A549 (cell line): Measurements from ENCODE around the gene TIAM2. TPM values are rescaled to one million over a fixed set of nuclear protein-coding genes. Genes with fewer than 3 reads are reported as not detected.

ENCODE experiments used
- ATAC-seq, 2 experiments: fragments of 200-7000 bp in 1 of 2; fragments of >200 bp in 1 of 2; cut with Nextera tagmentation in 1 of 2; cut with Tn5 transposase in 1 of 2; 3 replicates each; pipeline versions ENCODE4 v1.8.0 to v1.9.1; 2018 to 2020; ENCODE audit warnings: mild to moderate bottlenecking in 1 of 2, moderate library complexity in 1 of 2
- CTCF ChIA-PET: fragments of 300-600 bp; sonication (Branson Sonifier 250); formaldehyde crosslinking; extraction: SDS; loops from one replicate; lab custom pipeline; 2021; ENCODE audit warnings: antibody characterized with exemption, inconsistent platforms; lab: Yijun Ruan, JAX
- POLR2A ChIA-PET: fragments of 350-600 bp; formaldehyde crosslinking; extraction: SDS; loops from one replicate; lab custom pipeline; 2021; ENCODE audit warnings: antibody characterized with exemption, inconsistent platforms; lab: Yijun Ruan, JAX
- DNase-seq, 2 experiments: peaks; one replicate each; pipeline versions ENCODE4 v3.0.0 to v3.0.0-alpha.2; 2011 to 2016; ENCODE audit warnings: low read depth in 1 of 2, low spot score in 1 of 2
- FAIRE-seq: peaks from 2 replicates; lab custom pipeline; 2011; peaks lifted over from hg19 to GRCh38; lab: Jason Lieb, UNC
- H3K27ac ChIP-seq, 2 experiments: fragments of >200 bp; sonication (Bioruptor Twin); formaldehyde crosslinking; 3 replicates each; pipeline ENCODE4 v1.5.1; 2016 to 2017
- H3K4me1 ChIP-seq: fragments of >200 bp; sonication (Bioruptor Twin); formaldehyde crosslinking; 3 replicates; pipeline ENCODE4 v1.6.1; 2016
- H3K4me2 ChIP-seq: fragments of >200 bp; sonication (Bioruptor Twin); formaldehyde crosslinking; 3 replicates; pipeline ENCODE4 v1.6.1; 2016
- H3K4me3 ChIP-seq: fragments of >200 bp; sonication (Bioruptor Twin); formaldehyde crosslinking; 3 replicates; pipeline ENCODE4 v1.5.1; 2016
- H3K9me3 ChIP-seq: fragments of >200 bp; sonication (Bioruptor Twin); formaldehyde crosslinking; 3 replicates; pipeline ENCODE4 v1.6.1; 2016
- CBX8 ChIP-seq: fragments of 200-600 bp; sonication (generic); IDR thresholded peaks from 2 replicates; pipeline ENCODE4 v1.6.1; 2016
- CEBPB ChIP-seq, 2 experiments: fragments of >200 bp in 1 of 2; sonication (Bioruptor Twin) in 1 of 2; formaldehyde crosslinking in 1 of 2; IDR thresholded peaks; 2 replicates each; pipeline ENCODE4 v1.6.1; 2012 to 2016
- CHD4 ChIP-seq: fragments of 200-600 bp; sonication (generic); IDR thresholded peaks from 2 replicates; pipeline ENCODE4 v1.6.1; 2016; ENCODE audit warnings: antibody characterized with exemption, mild to moderate bottlenecking, borderline replicate concordance
- EP300 ChIP-seq, 2 experiments: fragments of >200 bp; sonication (Bioruptor Twin); formaldehyde crosslinking; IDR thresholded peaks; 2 replicates in 1 of 2; 3 replicates in 1 of 2; pipeline ENCODE4 v1.6.1; 2016 to 2017
- FOSL2 ChIP-seq, 2 experiments: fragments of 450-650 bp in 1 of 2; fragments of >200 bp in 1 of 2; sonication (Bioruptor Twin) in 1 of 2; formaldehyde crosslinking; IDR thresholded peaks; 2 replicates each; pipeline versions ENCODE4 v1.5.0 to v1.6.1; 2016 to 2020; ENCODE audit warnings: mild to moderate bottlenecking in 1 of 2, moderate library complexity in 1 of 2
- FOXS1 ChIP-seq: fragments of 250-450 bp; sonication (Bioruptor Pico); IDR thresholded peaks from 2 replicates; pipeline ENCODE4 v1.5.0; 2020; ENCODE audit warnings: mild to moderate bottlenecking, moderate library complexity
- GATA3 ChIP-seq: IDR thresholded peaks from 2 replicates; pipeline ENCODE4 v1.6.1; 2012; ENCODE audit warnings: borderline replicate concordance
- HDAC2 ChIP-seq: fragments of 200-600 bp; sonication (generic); IDR thresholded peaks from 2 replicates; pipeline ENCODE4 v1.6.1; 2016
- HOXA7 ChIP-seq: fragments of 250-450 bp; sonication (Bioruptor Pico); IDR thresholded peaks from 2 replicates; pipeline ENCODE4 v1.5.0; 2020; ENCODE audit warnings: mild to moderate bottlenecking, moderate library complexity
- HOXB5 ChIP-seq: fragments of 250-450 bp; sonication (Bioruptor Pico); IDR thresholded peaks from 2 replicates; pipeline ENCODE4 v1.5.0; 2020; ENCODE audit warnings: mild to moderate bottlenecking, moderate library complexity
- JUN ChIP-seq, 2 experiments: fragments of >200 bp; sonication (Bioruptor Twin); formaldehyde crosslinking; IDR thresholded peaks; 2 replicates in 1 of 2; 3 replicates in 1 of 2; pipeline ENCODE4 v1.6.1; 2016 to 2017
- KDM5A ChIP-seq: fragments of 200-600 bp; sonication (generic); IDR thresholded peaks from 2 replicates; pipeline ENCODE4 v1.6.1; 2016; ENCODE audit warnings: antibody characterized with exemption, mild to moderate bottlenecking
- MAFK ChIP-seq: fragments of 450-650 bp; IDR thresholded peaks from 2 replicates; pipeline ENCODE4 v1.6.1; 2014; ENCODE audit not compliant: partially characterized antibody
- NPAS2 ChIP-seq: fragments of 250-450 bp; sonication (Bioruptor Pico); IDR thresholded peaks from 2 replicates; pipeline ENCODE4 v1.8.0; 2022; ENCODE audit warnings: mild to moderate bottlenecking, moderate library complexity, borderline replicate concordance
- RAD21 ChIP-seq, 2 experiments: fragments of >200 bp in 1 of 2; sonication (Bioruptor Twin) in 1 of 2; formaldehyde crosslinking in 1 of 2; IDR thresholded peaks in 1 of 2; conservative IDR thresholded peaks in 1 of 2; 2 replicates in 1 of 2; 3 replicates in 1 of 2; pipeline ENCODE4 v1.6.1; 2012 to 2018; ENCODE audit warnings: inconsistent platforms in 1 of 2
- RFX5 ChIP-seq: fragments of 450-650 bp; IDR thresholded peaks from 2 replicates; pipeline ENCODE4 v1.7.1; 2014; ENCODE audit warnings: antibody characterized with exemption, mild to moderate bottlenecking, moderate library complexity
- SMC3 ChIP-seq: fragments of >200 bp; sonication (Bioruptor Twin); formaldehyde crosslinking; IDR thresholded peaks from 3 replicates; pipeline ENCODE4 v1.6.1; 2018; ENCODE audit warnings: inconsistent platforms
- SREBF2 ChIP-seq: fragments of 450-650 bp; IDR thresholded peaks from 2 replicates; pipeline ENCODE4 v1.6.1; 2014; ENCODE audit warnings: mild to moderate bottlenecking, moderate library complexity
- TP53 ChIP-seq: fragments of 250-450 bp; sonication (Bioruptor Pico); IDR thresholded peaks from 2 replicates; pipeline ENCODE4 v1.5.0; 2021; ENCODE audit warnings: mild to moderate bottlenecking, moderate library complexity
- ZC3H11A ChIP-seq: fragments of 450-650 bp; IDR thresholded peaks from 2 replicates; pipeline ENCODE4 v1.6.1; 2014; ENCODE audit warnings: antibody characterized with exemption, mild to moderate bottlenecking
- ZFP36 ChIP-seq: fragments of 450-650 bp; IDR thresholded peaks from 2 replicates; pipeline ENCODE4 v1.6.1; 2014; ENCODE audit warnings: borderline replicate concordance; ENCODE audit not compliant: partially characterized antibody
- ZNF302 ChIP-seq: fragments of 250-450 bp; sonication (Bioruptor Pico); IDR thresholded peaks from 2 replicates; pipeline ENCODE4 v1.9.0; 2021; ENCODE audit warnings: inconsistent platforms, mild to moderate bottlenecking, moderate library complexity
- WGBS: methylation state at CpG from one replicate; pipeline ENCODE4 v1.1.6; 2017; ENCODE audit errors: missing lambda C conversion rate; 5-methylcytosine and 5-hydroxymethylcytosine counted together
- polyA plus RNA-seq, 4 experiments: library from polyadenylated mRNA; depleted of rRNA in 3 of 4; stranded (reverse); fragments of >200 nt; fragmentation: RNase III in 1 of 4; extraction: RNeasy Plus Mini Kit Qiagen cat#74134 plus additional on column Dnase treatment in 1 of 4; gene quantifications; 2 replicates in 3 of 4; 3 replicates in 1 of 4; pipeline ENCODE4 v1.2.3, GENCODE V29; 2011 to 2017
- TF ChIP-seq, protein P1 (sequence below): fragments of >200 bp; sonication (Bioruptor Twin); formaldehyde crosslinking; IDR thresholded peaks from 2 replicates; pipeline ENCODE4 v1.6.1; 2016
- TF ChIP-seq, protein P2 (sequence below): IDR thresholded peaks from 2 replicates; pipeline ENCODE4 v1.6.1; 2012
- TF ChIP-seq, protein P3 (sequence below): IDR thresholded peaks from 2 replicates; pipeline ENCODE4 v1.6.1; 2012
- TF ChIP-seq, protein P4 (sequence below): fragments of 450-650 bp; IDR thresholded peaks from 2 replicates; pipeline ENCODE4 v1.6.1; 2014; ENCODE audit warnings: antibody characterized with exemption
- TF ChIP-seq, protein P5 (sequence below): fragments of >200 bp; sonication (Bioruptor Twin); formaldehyde crosslinking; IDR thresholded peaks from 3 replicates; pipeline ENCODE4 v1.5.1; 2016
- TF ChIP-seq, protein P6 (sequence below): IDR thresholded peaks from 2 replicates; pipeline ENCODE4 v1.6.1; 2012; ENCODE audit warnings: low read depth, borderline replicate concordance

Gene TIAM2
- polyA plus RNA-seq, 2 of the 4 experiments (the other 2 are of a cell fraction) = 2.5 to 3.1 TPM

DNA sequence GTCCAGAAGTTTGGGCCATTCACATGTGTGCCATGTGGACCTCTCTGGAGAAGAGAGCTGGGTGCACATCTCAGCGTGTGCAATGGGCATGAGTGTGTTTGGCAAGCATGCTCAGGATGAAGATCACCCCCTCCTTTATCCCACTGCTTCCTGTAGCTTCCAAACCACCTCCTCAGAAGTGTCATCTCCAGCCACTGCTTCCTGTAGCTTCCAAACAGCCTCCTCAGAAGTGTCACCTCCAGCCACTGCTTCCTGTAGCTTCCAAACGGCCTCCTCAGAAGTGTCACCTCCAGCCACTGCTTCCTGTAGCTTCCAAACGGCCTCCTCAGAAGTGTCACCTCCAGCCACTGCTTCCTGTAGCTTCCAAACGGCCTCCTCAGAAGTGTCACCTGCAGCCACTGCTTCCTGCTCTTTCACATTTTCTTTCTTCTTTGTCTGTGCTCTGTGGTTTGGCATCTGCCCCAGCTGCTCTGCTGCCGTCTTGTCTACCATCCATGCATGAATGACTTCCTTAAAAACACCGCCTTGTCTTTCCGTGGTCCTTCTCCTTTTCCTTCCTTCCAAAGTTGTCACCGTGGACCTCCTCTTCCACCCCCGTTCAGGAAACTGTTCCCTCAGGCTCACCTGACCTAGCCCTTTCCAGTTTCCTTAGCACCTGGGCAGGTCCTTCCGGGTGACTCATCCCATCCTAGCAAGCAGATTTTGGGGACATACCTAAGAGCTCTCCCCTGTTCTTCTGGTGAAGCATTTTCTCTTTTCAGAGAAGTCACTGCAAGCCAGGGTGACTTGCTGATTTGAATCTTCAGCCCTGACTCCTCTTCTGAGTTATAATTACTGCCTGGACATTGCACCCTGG is 43.5 kb upstream of the TIAM2 start:
- DNase-seq (no peak), FAIRE-seq (no peak), ATAC-seq (no peak)
- Histone ChIP-seq H3K4me1 (no peaks in the 10 kb centered on the region), H3K27ac (no peak overlapping the region), H3K4me3 (no peak overlapping the region), H3K4me2 (no peak overlapping the region), H3K9me3 (no peaks in the 10 kb centered on the region)
- CTCF ChIA-PET = interaction anchor here (2.2 kb wide), 1 partner anchor 23 kb away, joined by 8 read pairs; no protein-coding TSS in a partner anchor
- POLR2A ChIA-PET = no interaction called here
- TF ChIP-seq HDAC2 = no peak
- no peak for TF ChIP-seq ZNF302 (CRISPR knock-in tag)
- no peak for TF ChIP-seq HOXB5 (CRISPR knock-in tag)
- no peak for TF ChIP-seq MAFK
- TF ChIP-seq, protein P1, sequence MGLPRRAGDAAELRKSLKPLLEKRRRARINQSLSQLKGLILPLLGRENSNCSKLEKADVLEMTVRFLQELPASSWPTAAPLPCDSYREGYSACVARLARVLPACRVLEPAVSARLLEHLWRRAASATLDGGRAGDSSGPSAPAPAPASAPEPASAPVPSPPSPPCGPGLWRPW = no peak
- TF ChIP-seq CHD4 = no peak
- TF ChIP-seq RFX5 = no peak
- no peak for TF ChIP-seq RAD21 (conservative IDR thresholded peaks at IDR 0.05 in 1 of 2, IDR thresholded peaks at IDR 0.05 in 1 of 2)
- TF ChIP-seq NPAS2 (CRISPR knock-in tag) = no peak
- no peak for TF ChIP-seq HOXA7 (CRISPR knock-in tag)
- WGBS = 68% methylated on average over 9 of the region's 10 CpGs

DNA sequence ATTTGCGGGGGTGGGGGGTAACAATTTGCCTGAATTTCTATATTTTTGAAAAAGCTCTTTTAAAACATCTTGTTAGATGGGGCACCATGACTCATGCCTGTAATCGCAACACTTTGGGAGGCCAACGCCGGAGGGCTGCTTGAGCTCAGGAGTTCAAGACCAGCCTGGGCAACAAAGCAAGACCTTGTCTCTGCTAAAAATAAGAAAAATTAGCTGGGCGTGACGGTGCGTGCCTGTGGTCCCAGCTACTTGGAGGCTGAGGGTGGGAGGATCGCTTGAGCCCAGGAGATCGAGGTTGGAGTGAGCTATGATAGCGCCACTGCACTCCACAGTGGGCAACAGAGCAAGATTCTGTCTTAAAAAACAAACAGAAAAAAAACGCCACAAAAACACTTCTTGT is 41.5 kb upstream of the TIAM2 start:
- POLR2A ChIA-PET = no interaction called here
- no peak for ATAC-seq
- no peaks in the 10 kb centered on the region for H3K4me1 ChIP-seq
- CTCF ChIA-PET = no interaction called here
- TF ChIP-seq, protein P2, sequence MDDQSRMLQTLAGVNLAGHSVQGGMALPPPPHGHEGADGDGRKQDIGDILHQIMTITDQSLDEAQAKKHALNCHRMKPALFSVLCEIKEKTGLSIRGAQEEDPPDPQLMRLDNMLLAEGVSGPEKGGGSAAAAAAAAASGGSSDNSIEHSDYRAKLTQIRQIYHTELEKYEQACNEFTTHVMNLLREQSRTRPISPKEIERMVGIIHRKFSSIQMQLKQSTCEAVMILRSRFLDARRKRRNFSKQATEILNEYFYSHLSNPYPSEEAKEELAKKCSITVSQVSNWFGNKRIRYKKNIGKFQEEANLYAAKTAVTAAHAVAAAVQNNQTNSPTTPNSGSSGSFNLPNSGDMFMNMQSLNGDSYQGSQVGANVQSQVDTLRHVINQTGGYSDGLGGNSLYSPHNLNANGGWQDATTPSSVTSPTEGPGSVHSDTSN = no peak
- TF ChIP-seq, protein P3, sequence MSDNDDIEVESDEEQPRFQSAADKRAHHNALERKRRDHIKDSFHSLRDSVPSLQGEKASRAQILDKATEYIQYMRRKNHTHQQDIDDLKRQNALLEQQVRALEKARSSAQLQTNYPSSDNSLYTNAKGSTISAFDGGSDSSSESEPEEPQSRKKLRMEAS = no peak
- TF ChIP-seq CBX8 (no peak), NPAS2 (CRISPR knock-in tag) (no peak)
- TF ChIP-seq, all 56 proteins: peak for 0
- no peak for FAIRE-seq
- WGBS = 84% methylated on average over 11 of the region's 11 CpGs
- no peak for DNase-seq
- no peaks in the 10 kb centered on the region for H3K9me3 ChIP-seq
- H3K27ac ChIP-seq = no peak overlapping the region
- H3K4me2 ChIP-seq = no peak overlapping the region
- no peak overlapping the region for H3K4me3 ChIP-seq

DNA sequence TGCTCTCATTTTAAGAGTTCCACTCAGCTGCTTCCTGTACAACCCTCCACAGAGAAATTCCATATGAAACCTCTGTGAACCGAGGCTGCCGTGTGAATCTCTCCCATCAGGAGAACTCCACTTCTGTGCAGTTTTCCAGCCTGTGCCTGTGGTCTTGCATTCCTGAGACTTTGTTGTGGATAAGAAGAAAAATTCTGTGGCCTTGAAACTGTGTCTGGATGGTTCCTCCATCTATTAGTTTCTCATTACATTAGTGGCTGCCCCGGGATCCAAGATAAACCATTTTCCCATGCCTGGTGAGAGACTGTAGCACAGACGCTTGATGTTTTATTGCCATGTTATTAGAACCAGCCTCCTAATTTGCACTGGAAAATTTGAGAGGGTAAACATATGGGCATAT is 40.8 kb upstream of the TIAM2 start:
- ChIA-PET POLR2A (no interaction called here), CTCF (no interaction called here)
- Histone ChIP-seq H3K4me1 (no peaks in the 10 kb centered on the region), H3K27ac (no peak overlapping the region), H3K4me3 (no peak overlapping the region), H3K9me3 (no peaks in the 10 kb centered on the region), H3K4me2 (no peak overlapping the region)
- WGBS = 98% methylated on average over 4 of the region's 4 CpGs
- TF ChIP-seq FOXS1 (CRISPR knock-in tag) (no peak), GATA3 (no peak), KDM5A (no peak), TP53 (no peak), SMC3 (no peak), RAD21 (conservative IDR thresholded peaks at IDR 0.05 in 1 of 2, IDR thresholded peaks at IDR 0.05 in 1 of 2) (no peak), JUN (IDR thresholded peaks at IDR 0.05) (no peak), CBX8 (no peak), ZC3H11A (no peak), ZFP36 (no peak), EP300 (IDR thresholded peaks at IDR 0.05) (no peak), FOSL2 (IDR thresholded peaks at IDR 0.05) (no peak), FOSL2 (CRISPR knock-in tag; IDR thresholded peaks at IDR 0.05) (no peak), SREBF2 (no peak), HOXB5 (CRISPR knock-in tag) (no peak), CEBPB (IDR thresholded peaks at IDR 0.05) (no peak)
- TF ChIP-seq, protein P2 = no peak
- TF ChIP-seq, protein P4, sequence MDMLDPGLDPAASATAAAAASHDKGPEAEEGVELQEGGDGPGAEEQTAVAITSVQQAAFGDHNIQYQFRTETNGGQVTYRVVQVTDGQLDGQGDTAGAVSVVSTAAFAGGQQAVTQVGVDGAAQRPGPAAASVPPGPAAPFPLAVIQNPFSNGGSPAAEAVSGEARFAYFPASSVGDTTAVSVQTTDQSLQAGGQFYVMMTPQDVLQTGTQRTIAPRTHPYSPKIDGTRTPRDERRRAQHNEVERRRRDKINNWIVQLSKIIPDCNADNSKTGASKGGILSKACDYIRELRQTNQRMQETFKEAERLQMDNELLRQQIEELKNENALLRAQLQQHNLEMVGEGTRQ = no peak
- TF ChIP-seq, protein P5, sequence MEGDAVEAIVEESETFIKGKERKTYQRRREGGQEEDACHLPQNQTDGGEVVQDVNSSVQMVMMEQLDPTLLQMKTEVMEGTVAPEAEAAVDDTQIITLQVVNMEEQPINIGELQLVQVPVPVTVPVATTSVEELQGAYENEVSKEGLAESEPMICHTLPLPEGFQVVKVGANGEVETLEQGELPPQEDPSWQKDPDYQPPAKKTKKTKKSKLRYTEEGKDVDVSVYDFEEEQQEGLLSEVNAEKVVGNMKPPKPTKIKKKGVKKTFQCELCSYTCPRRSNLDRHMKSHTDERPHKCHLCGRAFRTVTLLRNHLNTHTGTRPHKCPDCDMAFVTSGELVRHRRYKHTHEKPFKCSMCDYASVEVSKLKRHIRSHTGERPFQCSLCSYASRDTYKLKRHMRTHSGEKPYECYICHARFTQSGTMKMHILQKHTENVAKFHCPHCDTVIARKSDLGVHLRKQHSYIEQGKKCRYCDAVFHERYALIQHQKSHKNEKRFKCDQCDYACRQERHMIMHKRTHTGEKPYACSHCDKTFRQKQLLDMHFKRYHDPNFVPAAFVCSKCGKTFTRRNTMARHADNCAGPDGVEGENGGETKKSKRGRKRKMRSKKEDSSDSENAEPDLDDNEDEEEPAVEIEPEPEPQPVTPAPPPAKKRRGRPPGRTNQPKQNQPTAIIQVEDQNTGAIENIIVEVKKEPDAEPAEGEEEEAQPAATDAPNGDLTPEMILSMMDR = no peak
- TF ChIP-seq, protein P6, sequence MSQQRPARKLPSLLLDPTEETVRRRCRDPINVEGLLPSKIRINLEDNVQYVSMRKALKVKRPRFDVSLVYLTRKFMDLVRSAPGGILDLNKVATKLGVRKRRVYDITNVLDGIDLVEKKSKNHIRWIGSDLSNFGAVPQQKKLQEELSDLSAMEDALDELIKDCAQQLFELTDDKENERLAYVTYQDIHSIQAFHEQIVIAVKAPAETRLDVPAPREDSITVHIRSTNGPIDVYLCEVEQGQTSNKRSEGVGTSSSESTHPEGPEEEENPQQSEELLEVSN = no peak
- FAIRE-seq (no peak), DNase-seq (no peak), ATAC-seq (no peak)
